Measurements from ENCODE around the gene ME3. TPM values are rescaled to one million over a fixed set of nuclear protein-coding genes. Genes with fewer than 3 reads are reported as not detected.

Gene ME3
- polyA plus RNA-seq, 1 experiment = 15.8 TPM

DNA sequence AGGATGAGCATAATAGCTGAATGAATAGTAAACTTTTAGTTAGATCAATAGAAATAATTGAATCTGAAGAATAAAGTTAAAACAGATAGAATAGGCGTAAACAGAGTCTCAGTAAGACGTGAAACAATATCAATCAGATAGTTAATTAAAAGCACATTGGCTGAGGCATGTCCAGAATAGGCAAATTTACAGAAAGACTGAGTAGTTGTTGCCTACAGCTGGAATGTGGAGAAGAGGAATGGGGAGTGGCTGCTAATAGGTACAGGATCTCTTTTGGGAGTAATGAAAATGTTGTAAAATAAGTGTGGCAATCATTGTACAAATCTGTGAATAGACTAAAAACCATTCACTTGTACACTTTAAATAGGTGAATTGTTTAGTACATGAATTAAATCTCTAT, 36.3 kb upstream of the ME3 start:
- POLR2A ChIA-PET = no interaction called here
- Histone ChIP-seq H3K27me3 (ENCODE audit: control insufficient read depth, insufficient read depth, low read length) (no peaks in the 10 kb centered on the region), H3K4me3 (ENCODE audit: low read depth, low read length) (no peak overlapping the region), H3K36me3 (ENCODE audit: control insufficient read depth, insufficient read depth, low read length) (no peaks in the 10 kb centered on the region)
- CTCF ChIA-PET = interaction anchor here (0.6 kb wide), 1 partner anchor 64 kb away, joined by 4 read pairs; no protein-coding TSS in a partner anchor
- TF ChIP-seq, protein P1, sequence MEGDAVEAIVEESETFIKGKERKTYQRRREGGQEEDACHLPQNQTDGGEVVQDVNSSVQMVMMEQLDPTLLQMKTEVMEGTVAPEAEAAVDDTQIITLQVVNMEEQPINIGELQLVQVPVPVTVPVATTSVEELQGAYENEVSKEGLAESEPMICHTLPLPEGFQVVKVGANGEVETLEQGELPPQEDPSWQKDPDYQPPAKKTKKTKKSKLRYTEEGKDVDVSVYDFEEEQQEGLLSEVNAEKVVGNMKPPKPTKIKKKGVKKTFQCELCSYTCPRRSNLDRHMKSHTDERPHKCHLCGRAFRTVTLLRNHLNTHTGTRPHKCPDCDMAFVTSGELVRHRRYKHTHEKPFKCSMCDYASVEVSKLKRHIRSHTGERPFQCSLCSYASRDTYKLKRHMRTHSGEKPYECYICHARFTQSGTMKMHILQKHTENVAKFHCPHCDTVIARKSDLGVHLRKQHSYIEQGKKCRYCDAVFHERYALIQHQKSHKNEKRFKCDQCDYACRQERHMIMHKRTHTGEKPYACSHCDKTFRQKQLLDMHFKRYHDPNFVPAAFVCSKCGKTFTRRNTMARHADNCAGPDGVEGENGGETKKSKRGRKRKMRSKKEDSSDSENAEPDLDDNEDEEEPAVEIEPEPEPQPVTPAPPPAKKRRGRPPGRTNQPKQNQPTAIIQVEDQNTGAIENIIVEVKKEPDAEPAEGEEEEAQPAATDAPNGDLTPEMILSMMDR (IDR thresholded peaks at IDR 0.05; ENCODE audit: insufficient read depth, low read depth, low read length) = no peak
- no peak for DNase-seq (ENCODE audit: low read depth)

DNA sequence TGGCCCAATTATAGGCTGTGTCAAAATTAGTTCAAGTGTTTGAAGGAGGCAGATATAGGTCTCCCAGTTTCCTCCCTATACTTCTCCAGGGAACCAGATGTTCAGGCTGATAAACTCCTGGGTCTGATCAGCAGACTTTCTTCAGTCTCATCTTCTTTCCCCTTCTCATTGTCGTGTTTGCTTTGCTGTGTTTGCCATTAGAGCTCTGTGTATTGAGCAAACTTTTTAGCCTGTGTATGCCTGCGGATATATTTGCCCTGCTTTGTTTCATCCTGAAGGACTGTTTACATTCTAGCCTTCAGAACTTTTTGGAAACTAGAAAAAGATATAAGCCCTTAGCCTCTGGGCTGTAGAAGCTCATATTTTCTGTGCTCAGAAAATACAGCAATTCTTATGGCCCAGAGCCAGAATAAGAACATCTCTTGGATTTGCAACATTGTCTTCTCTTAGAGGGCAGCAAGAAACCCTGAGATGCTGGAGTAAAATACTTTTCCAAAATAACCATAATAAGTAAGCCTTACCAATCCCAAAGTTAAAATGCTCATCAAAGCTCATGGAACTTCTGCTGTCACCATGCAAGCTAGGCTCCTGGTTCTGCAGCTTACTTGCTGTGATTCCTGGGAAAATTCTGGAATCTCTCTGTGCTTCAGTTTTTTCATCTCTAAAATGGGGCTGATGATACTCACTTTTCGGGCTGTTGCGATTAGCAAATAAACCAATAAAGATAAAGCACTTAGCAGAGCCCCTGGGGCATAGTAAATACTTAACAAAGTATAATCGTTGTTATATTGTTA, 34.1 kb upstream of the ME3 start:
- Histone ChIP-seq H3K36me3 (ENCODE audit: control insufficient read depth, insufficient read depth, low read length) (no peaks in the 10 kb centered on the region), H3K4me3 (ENCODE audit: low read depth, low read length) (no peak overlapping the region), H3K27me3 (ENCODE audit: control insufficient read depth, insufficient read depth, low read length) (no peaks in the 10 kb centered on the region)
- POLR2A ChIA-PET = no interaction called here
- DNase-seq (ENCODE audit: low read depth) = no peak
- TF ChIP-seq, protein P1 (IDR thresholded peaks at IDR 0.05; ENCODE audit: insufficient read depth, low read depth, low read length) = no peak
- CTCF ChIA-PET = interaction anchor here (0.8 kb wide), 1 partner anchor 131 kb away, joined by 3 read pairs; no protein-coding TSS in a partner anchor

DNA sequence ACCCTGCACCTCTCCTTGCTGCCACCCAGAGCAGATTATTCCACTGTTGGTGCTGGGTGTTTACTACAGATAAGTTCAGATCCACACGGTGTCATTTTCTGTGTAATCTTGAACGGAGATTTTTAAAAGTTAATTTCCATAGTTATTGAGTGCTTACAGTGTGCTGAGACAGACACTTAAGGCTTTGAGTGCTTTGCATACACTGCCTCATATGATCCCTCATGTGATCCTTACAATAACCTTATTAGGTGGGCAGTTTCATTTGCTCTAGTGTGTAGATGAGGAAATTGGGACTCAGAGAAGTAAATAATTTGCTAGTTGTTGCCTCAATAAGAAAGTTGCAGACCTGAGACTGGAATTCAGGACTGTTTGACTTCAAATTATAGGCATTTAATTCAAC, 32.3 kb upstream of the ME3 start:
- no peak overlapping the region for H3K4me3 ChIP-seq (ENCODE audit: low read depth, low read length)
- TF ChIP-seq, protein P1 (IDR thresholded peaks at IDR 0.05; ENCODE audit: insufficient read depth, low read depth, low read length) = no peak
- CTCF ChIA-PET = no interaction called here
- H3K27me3 ChIP-seq (ENCODE audit: control insufficient read depth, insufficient read depth, low read length) = no peaks in the 10 kb centered on the region
- DNase-seq (ENCODE audit: low read depth) = no peak
- no peaks in the 10 kb centered on the region for H3K36me3 ChIP-seq (ENCODE audit: control insufficient read depth, insufficient read depth, low read length)
- POLR2A ChIA-PET = no interaction called here

DNA sequence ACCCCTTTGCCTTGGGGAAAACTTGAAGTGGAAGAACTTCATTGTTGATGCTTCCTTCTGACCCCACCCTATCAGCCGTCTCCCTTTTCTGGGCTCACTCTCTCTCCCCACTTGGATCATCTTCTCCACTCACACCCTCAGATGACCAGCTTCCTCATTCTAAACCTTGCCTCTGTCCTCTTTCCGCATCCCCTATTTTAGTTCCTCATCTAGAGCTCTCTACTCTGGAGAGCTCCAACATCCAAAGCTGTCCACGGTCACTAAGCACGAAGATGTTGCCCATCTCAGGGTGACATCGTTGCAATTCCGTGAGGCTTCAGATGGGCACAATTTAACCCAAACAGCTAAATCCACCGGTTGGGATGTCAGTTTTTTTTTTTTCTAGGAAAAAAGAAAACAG, 31.6 kb upstream of the ME3 start:
- Histone ChIP-seq H3K4me3 (ENCODE audit: low read depth, low read length) (no peak overlapping the region), H3K27me3 (ENCODE audit: control insufficient read depth, insufficient read depth, low read length) (no peaks in the 10 kb centered on the region), H3K36me3 (ENCODE audit: control insufficient read depth, insufficient read depth, low read length) (no peaks in the 10 kb centered on the region)
- TF ChIP-seq, protein P1 (IDR thresholded peaks at IDR 0.05; ENCODE audit: insufficient read depth, low read depth, low read length) = no peak
- ChIA-PET POLR2A (no interaction called here), CTCF (no interaction called here)
- DNase-seq (ENCODE audit: low read depth) = no peak

DNA sequence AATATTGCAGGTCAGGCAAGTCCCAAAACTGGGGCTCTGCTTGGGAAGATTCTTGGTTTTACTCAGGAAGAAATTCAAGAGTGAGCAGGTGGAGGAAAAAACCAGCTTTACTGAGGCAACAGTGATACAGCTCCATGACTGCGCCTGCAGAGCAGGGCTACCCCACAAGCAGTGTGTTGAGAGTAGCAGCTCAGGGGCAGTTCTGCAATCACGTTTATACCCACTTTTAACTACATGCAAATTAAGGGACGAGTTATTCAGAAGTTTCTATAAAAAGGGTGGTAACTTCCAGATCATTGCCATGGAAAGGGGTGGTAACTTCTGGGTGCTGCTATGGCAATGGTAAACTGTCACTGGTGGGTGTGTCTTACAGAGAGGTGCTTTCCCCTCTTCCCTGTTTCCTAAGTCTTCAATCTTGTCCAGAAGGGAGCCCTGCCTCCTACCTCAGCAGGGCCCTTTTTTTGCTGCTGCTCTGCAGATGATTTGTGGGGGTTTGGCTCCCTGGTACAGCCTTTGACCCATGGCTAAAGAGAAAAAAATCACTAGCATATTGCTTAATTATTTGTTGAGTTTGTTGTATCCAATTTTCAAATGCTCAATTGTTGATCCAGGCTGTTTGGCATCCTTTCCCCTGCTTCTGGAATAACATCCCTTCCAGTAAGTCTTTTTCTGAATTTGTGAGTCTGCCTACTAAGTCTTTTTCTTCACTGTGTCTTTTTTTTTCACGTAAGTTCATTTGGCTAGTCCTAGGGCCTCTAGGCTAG, 30.0 kb upstream of the ME3 start:
- H3K36me3 ChIP-seq (ENCODE audit: control insufficient read depth, insufficient read depth, low read length) = no peaks in the 10 kb centered on the region
- ChIA-PET CTCF (no interaction called here), POLR2A (no interaction called here)
- no peaks in the 10 kb centered on the region for H3K27me3 ChIP-seq (ENCODE audit: control insufficient read depth, insufficient read depth, low read length)
- no peak overlapping the region for H3K4me3 ChIP-seq (ENCODE audit: low read depth, low read length)
- TF ChIP-seq, protein P1 (IDR thresholded peaks at IDR 0.05; ENCODE audit: insufficient read depth, low read depth, low read length) = no peak
- DNase-seq (ENCODE audit: low read depth) = no peak
